ENCODE results near the gene PPP2R2C.

DNA sequence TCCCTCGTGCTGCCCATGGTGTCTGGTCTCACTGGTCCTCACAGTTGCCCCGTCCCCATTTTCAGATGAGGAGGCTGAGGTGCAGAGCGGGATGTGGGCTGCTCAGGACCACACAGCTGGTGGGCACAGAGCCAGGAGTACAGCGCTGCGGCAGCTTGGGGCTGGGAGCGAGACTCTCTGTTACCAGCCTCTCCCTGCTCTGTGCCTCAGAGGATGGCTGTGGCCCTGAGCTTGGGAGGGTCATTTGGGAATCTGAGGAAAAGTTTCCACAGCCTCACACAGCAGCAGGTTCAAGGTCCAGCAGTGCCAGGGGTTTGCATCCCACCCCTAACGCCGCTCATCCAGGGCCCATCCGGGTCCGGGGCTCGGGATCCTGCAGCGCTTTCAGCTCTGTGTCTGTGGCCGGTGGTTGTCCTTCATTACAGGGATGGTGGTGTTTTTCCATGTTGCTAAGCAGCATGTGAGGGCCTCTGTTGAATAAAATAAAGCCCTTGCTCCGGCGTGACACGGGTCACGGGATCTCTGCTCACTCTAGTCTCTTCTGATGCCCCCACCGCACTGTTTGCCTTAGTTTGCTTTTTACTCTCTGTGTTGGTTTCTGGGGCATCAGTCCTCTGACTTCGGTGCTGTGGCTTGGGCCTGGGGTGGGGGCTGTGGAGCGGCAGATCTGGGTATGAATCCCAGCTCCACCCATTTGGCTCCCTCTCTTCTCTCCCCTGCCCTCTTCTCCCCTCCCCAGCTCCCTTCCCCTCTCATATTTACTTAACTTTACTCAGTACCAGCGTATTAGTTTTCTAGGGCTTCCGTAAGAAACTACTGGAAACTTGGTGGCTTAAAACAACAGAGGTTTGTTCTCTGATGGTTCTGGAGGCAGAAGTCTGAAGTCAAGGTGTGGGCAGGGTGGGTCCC is 196.3 kb downstream of the PPP2R2C start:
- TF ChIP-seq CTCF (conservative IDR thresholded peaks at IDR 0.05; ENCODE audit: low read depth, low read length) (no peak), EZH2 (IDR thresholded peaks at IDR 0.05; ENCODE audit: low read length, unreplicated experiment) (no peak), EZH2phosphoT487 (IDR thresholded peaks at IDR 0.05; ENCODE audit: borderline replicate concordance, low read length) (no peak)

Measured in PC-3 (cell line).